T-helper 2 cell (primary cell): ENCODE results near the gene SNRNP25.
A peak's percentile ranks its signal among the peaks of the same experiment; 100 is the strongest.

Experiments used
- DNase-seq, 5 experiments: peaks; one replicate each; pipeline versions ENCODE4 v3.0.0 to v3.0.0-alpha.2; 2012 to 2022

SNRNP25 gene

DNA sequence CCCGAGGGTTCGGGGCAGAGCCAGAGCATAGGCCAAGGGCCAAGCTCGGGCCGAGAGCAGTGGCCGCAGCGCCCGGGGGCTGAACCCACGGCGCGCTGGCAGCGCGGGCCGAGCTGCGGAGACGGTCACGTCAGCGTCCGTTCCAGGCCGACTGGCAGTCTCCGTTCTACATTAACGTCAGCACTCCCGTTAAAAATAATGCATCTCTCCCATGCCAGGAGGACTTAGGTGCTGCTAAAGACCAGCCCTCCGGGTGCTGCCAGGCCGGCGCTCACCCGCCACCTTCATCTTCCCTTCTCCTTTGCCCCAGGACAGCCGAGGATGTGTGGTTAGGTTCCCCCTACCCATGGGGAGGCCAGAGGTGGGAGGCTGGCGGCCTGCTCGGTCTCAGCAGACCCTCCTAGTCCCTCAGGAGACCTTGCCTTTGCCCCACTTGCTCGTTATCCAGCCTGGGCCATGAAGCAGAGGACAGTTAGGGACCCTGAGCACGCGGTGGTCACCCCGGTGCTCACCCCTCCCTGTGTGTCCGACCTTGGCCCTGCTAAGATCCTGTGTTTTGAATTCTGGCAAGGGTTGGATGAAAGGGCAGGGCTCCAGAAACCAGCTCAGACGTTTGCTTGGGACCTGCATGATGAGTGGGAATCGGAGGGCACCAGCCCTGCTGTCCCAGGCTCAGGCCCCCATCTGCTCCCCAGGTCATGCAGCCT lies 25.0 kb downstream of the SNRNP25 start:
- DNase-seq, result peak in 1 of 5 experiments; percentile 44

- no peak for DNase-seq
These were observed 25.8 kb downstream of the SNRNP25 start for GRCh38 chr16:79151-80054.

DNA sequence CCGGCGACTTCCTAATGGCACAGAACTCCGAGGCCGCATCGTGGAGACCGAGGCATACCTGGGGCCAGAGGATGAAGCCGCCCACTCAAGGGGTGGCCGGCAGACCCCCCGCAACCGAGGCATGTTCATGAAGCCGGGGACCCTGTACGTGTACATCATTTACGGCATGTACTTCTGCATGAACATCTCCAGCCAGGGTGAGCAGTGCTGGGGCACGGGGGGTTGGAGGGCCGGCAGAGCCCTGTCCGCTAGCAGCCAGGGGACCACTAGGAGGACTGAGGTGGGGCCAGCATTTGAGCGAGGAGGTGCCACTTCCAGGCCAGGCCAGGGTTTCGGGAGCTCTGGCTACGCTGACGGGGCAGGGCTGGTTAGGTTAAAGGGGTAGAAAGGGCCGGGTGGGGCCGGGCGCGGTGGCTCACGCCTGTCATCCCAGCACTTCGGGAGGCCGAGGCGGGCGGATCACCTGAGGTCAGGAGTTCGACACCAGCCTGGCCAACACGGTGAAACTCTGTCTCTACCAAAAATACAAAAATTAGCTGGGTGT lies 29.5 kb downstream of the SNRNP25 start:
- DNase-seq, result no peak

DNA sequence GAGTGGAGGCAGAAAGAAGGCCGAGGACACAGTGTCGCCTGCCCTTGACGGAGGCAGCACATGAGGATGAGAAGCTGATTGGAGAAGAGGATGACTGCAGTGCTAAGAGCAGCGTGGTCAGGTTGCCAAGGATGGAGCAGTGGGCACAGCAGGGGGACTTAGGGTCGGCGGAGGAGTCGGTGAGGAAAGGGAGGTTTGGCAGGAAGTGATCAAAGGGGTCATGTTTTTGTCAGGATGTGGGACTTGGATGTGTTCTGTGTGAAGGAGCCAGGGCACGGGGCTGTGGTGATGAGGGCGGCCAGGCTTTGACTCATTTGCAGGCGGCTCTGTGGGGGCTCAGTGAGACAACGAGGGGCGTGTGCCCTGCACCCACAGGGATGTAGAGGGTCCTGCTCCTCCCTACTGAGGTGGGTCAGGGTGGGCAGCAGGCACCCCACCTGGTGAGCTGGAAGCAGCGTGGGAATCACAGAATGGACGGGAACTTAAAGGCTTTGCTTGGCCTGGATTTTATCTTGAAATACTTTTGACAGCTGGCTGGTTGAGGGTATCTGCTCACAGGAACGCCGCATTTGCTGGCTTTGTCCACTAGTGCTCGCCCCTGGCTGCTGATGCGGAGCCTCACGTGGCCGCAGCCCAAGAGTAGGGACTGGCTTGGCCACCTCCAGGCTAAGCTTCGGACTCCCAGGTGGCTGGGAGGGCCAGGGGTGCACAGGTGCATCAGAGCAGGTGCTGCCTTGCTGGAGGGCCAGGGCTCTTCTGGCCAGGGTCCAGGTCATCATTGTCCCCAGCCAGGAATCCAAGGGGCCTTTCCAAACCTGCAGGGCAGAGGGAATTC lies 30.4 kb downstream of the SNRNP25 start:
- DNase-seq, result peak in 1 of 5 experiments; percentile 34

GRCh38 chr16:84718-85406 lies 31.2 kb downstream of the SNRNP25 start:
- peak in 3 of 5 experiments; percentile 13 to 69 (median 23) for DNase-seq

GRCh38 chr16:85407-85782 lies 31.8 kb downstream of the SNRNP25 start:
- no peak for DNase-seq

- no peak for DNase-seq
These were observed 32.2 kb downstream of the SNRNP25 start for GRCh38 chr16:85865-86264.

- no peak for DNase-seq
These were observed 32.9 kb downstream of the SNRNP25 start for GRCh38 chr16:86483-86952.

DNA sequence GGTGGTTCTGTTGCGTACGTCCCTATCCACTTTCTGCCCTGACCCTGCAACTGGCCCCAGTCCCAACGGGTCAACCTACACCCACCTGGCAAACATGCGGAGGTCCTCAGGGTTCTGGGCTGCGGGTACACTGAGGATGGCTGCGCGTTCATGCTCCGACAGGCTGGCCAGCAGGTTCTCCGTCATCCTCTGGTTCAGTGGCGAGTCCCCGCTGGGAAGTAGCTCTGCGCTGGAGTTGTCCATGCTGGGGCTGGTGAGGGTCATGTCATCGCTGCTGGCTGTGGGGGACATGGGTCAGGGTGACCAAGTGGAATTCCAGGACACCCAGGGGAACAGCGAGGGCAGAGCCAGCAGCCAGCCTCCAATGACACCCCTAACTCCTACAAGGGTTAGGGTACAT lies 35.0 kb downstream of the SNRNP25 start:
- DNase-seq, result no peak

- no peak for DNase-seq
These were observed 36.0 kb downstream of the SNRNP25 start for GRCh38 chr16:89391-90302.

DNA sequence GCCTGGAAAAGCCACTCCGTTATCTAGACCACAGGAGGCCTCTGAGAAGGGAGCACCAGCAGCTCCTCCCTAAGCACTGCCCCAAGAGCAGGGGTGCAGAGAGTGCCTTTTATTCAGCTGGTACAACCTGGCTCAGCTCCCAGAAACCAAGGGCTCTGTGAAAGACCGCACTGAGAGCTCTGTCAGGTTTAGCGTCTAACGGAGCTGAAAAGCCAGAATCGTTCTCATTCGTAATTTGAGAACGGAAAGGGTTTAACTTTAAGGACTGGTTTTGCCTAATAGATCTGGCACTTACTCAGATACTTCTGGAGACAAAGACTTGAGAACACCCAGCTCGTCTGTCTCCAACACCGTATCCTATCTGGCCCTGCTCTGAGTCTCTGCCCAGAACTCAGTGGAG lies 37.9 kb downstream of the SNRNP25 start:
- no peak for DNase-seq

DNA sequence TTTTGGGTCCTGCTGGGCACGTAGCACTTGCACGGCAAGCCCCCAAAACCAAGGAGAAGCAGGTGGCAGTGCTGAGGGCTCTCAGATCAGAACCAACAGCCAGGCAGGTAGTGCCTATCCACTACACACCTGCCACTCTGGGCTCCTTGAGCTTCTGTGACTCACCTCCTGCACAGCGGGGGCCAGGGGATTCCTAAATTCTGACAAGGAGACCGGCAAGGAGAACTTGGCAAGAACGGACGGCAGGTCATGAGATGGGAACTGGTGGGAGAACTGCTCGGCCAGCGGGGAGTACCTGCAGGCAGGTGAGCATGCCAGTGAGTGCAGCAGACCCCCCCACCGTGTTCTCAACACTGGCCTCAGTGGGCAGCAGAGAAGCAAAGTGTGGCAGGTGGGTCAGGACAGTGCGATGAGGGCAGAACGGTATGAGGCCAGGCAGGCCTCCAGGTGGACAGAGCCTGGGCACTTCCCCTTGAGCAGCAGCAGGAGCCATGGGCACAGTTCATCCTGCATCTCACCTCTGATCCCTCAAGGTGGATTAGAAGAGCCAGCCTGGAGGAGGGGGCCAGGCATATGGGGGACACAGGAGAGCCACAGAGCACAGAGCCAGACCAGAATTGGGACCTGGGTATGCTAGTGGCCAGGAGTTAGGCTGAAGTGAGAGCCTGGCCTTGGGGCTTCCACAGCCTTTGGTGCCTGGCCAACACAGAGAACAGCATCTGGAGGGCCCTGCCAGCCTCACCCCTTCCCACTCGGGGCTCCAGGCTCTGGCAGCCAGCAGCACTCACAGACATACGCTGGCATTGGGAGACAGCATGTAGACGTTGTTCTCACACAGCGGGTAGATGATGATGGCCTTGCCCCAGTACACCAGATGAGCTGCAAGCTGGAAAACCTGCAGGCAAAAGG lies 39.1 kb downstream of the SNRNP25 start:
- no peak for DNase-seq

DNA sequence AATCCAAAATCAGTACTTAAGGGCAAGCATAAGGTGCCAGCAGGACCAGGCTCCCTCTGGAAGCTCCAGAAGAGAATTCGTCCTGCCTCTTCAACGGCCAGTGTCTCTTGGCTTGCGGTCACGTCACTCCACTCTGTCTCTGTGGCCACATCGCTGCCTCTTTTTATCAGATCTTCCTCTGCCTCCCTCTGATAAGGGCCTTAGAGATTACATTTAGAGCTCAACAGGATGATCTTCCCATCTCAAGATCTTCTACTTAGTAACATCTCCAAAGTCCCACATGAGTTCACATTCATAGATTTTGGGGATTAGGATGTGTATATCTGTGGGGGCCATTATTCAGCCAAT lies 41.3 kb downstream of the SNRNP25 start:
- no peak for DNase-seq

- peak; percentile 79 to 89 (median 83) for DNase-seq
These were observed 43.3 kb downstream of the SNRNP25 start for GRCh38 chr16:96935-97381.

- no peak for DNase-seq
These were observed 44.2 kb downstream of the SNRNP25 start for GRCh38 chr16:97822-98221.

GRCh38 chr16:100989-101388 lies 47.4 kb downstream of the SNRNP25 start:
- no peak for DNase-seq

- no peak for DNase-seq
These were observed 48.0 kb downstream of the SNRNP25 start for GRCh38 chr16:101586-101985.

GRCh38 chr16:102060-102855 lies 48.6 kb downstream of the SNRNP25 start:
- no peak for DNase-seq

GRCh38 chr16:104355-104754 lies 50.7 kb downstream of the SNRNP25 start:
- no peak for DNase-seq
